Limb (tissue), 2 donors: ENCODE measurements around the gene EPS15.

ENCODE experiments used
- DNase-seq, 2 donors: peaks; one replicate each; pipeline ENCODE4 v3.0.0-alpha.2; 2016; ENCODE audit errors: extremely low spot score in 2 of 2

EPS15 gene

GRCh38 chr1:51320967-51321923 lies 197.8 kb downstream of the EPS15 start:
- no peak for DNase-seq

- DNase-seq, result no peak
These were observed 201.3 kb downstream of the EPS15 start for GRCh38 chr1:51317798-51318197.

- DNase-seq, result peak in 1 of 2 donors; percentile 27
These were observed 202.3 kb downstream of the EPS15 start for GRCh38 chr1:51316846-51317120.

- peak in 1 of 2 donors; percentile 23 for DNase-seq
These were observed 202.8 kb downstream of the EPS15 start for GRCh38 chr1:51316113-51316845.

- peak in 1 of 2 donors; percentile 34 for DNase-seq
These were observed 204.1 kb downstream of the EPS15 start for GRCh38 chr1:51314974-51315373.

- peak in 1 of 2 donors; percentile 26 for DNase-seq
These were observed 204.9 kb downstream of the EPS15 start for GRCh38 chr1:51313961-51314777.

- no peak for DNase-seq
These were observed 205.7 kb downstream of the EPS15 start for GRCh38 chr1:51313268-51313852.

GRCh38 chr1:51312718-51313117 lies 206.3 kb downstream of the EPS15 start:
- DNase-seq, result no peak

GRCh38 chr1:51311826-51312225 lies 207.2 kb downstream of the EPS15 start:
- DNase-seq, result no peak

GRCh38 chr1:51310871-51311613 lies 208.0 kb downstream of the EPS15 start:
- DNase-seq, result no peak

GRCh38 chr1:51309291-51309690 lies 209.8 kb downstream of the EPS15 start:
- no peak for DNase-seq

- no peak for DNase-seq
These were observed 210.4 kb downstream of the EPS15 start for GRCh38 chr1:51308636-51309035.

- no peak for DNase-seq
These were observed 212.1 kb downstream of the EPS15 start for GRCh38 chr1:51306950-51307349.

- peak in 1 of 2 donors; percentile 29 for DNase-seq
These were observed 213.7 kb downstream of the EPS15 start for GRCh38 chr1:51305371-51305823.

- DNase-seq, result no peak
These were observed 214.7 kb downstream of the EPS15 start for GRCh38 chr1:51304360-51304759.
